ENCODE measurements around the gene EP400. TPM values are rescaled to one million over a fixed set of nuclear protein-coding genes. Genes with fewer than 3 reads are reported as not detected.
"Not testable (repeated sequence)": the region's sequence is repeated elsewhere in the genome, so short reads cannot be mapped to it uniquely, and the experiment has no call there.

EP400 gene
- total and polyA plus RNA-seq, 8 donors, result 5.2 to 39.8 (median 21.6) TPM

- Histone ChIP-seq H3K27ac (peak overlapping the region in 2 of 5 donors; percentile 18 to 55), H3K4me1 (peaks cover 0 to 1% (median 0%) of the 10 kb centered on the region in 4 donors), H3K36me3 (peaks cover 36 to 67% (median 61%) of the 10 kb centered on the region in 4 donors), H3K27me3 (no peaks in the 10 kb centered on the region), H3K9me3 (no peaks in the 10 kb centered on the region), H3K4me3 (no peak overlapping the region)
- intact Hi-C loops (cut with DNase I; ENCODE audit: low total_unique reads), result no loop called here
- TF ChIP-seq EP300 (IDR thresholded peaks at IDR 0.05) (no peak), CTCF (IDR thresholded peaks at IDR 0.05) (no peak), POLR2AphosphoS5 (IDR thresholded peaks at IDR 0.05) (peak in 1 of 3 donors; percentile 51), POLR2A (IDR thresholded peaks at IDR 0.05) (no peak)
- 52 to 79% (median 77%) methylated on average over 6 of the region's 6 CpGs for WGBS, 5 donors
- DNase-seq, result peak in 1 of 2 donors; percentile 83
Observed at GRCh38 chr12:132078190-132078589, 128.4 kb downstream of the EP400 start.

GRCh38 chr12:132079200-132079599, 129.5 kb downstream of the EP400 start:
- Histone ChIP-seq H3K27ac (no peak overlapping the region), H3K36me3 (peaks cover 36 to 57% (median 51%) of the 10 kb centered on the region in 4 donors), H3K27me3 (no peaks in the 10 kb centered on the region), H3K9me3 (no peaks in the 10 kb centered on the region), H3K4me1 (peaks cover 5 to 8% (median 7%) of the 10 kb centered on the region in 4 donors), H3K4me3 (no peak overlapping the region)
- 85 to 96% (median 94%) methylated on average over 8 of the region's 8 CpGs for WGBS, 5 donors
- TF ChIP-seq EP300 (IDR thresholded peaks at IDR 0.05), result no peak
- TF ChIP-seq CTCF (IDR thresholded peaks at IDR 0.05), result no peak
- peak in 1 of 3 donors; percentile 32 for TF ChIP-seq POLR2AphosphoS5 (IDR thresholded peaks at IDR 0.05)
- TF ChIP-seq POLR2A (IDR thresholded peaks at IDR 0.05), result no peak
- intact Hi-C loops (cut with DNase I; ENCODE audit: low total_unique reads), result no loop called here
- DNase-seq, result peak in 1 of 2 donors; percentile 58

DNA sequence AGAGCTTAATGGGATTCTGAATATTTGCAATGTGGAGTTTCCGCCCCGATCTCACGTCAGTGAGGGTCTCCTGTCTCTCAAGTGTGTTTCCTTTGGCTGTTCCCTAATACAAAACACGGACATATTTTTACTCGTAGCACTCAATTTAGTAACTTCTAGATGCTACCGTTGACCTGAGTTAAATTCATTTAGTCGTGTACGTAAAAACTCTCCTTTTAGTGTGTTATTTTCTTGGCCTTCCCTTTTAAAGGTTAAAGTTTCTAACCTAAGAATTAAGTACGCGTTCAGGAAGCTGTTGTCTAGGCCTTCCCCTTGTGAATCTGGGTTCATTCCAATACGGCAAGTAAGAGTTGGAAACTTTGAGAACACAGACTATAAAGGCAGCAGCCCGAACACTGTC, 130.0 kb downstream of the EP400 start:
- WGBS, 5 donors, result 83 to 93% (median 89%) methylated on average over 12 of the region's 12 CpGs
- intact Hi-C loops (cut with DNase I; ENCODE audit: low total_unique reads), result no loop called here
- Histone ChIP-seq H3K4me3 (no peak overlapping the region), H3K4me1 (peaks cover 5 to 12% (median 8%) of the 10 kb centered on the region in 4 donors), H3K27me3 (no peaks in the 10 kb centered on the region), H3K36me3 (peaks cover 35 to 52% (median 46%) of the 10 kb centered on the region in 4 donors), H3K27ac (no peak overlapping the region), H3K9me3 (no peaks in the 10 kb centered on the region)
- TF ChIP-seq EP300 (IDR thresholded peaks at IDR 0.05), result no peak
- TF ChIP-seq POLR2AphosphoS5 (IDR thresholded peaks at IDR 0.05), result no peak
- TF ChIP-seq POLR2A (IDR thresholded peaks at IDR 0.05), result no peak
- TF ChIP-seq CTCF (IDR thresholded peaks at IDR 0.05), result no peak
- DNase-seq, result no peak

DNA sequence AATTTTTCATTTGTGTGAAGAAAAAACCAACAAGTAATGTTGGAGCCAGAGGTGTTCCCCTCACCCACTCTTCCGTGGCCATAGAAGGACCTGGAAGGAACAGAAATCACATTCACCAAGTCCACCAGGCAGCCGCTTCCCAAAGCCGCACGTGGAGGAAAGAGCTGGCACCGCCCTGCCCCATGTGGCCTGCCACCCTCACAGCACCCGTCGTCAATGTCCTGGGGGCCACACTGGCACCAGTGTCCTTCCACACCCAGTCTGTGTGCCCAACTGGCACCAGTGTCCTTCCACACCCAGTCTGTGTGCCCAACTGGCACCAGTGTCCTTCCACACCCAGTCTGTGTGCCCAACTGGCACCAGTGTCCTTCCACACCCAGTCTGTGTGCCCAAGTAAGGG, 130.8 kb downstream of the EP400 start:
- H3K4me3 ChIP-seq; H3K27ac ChIP-seq; DNase-seq; H3K9me3 ChIP-seq; intact Hi-C loops (cut with DNase I; ENCODE audit: low total_unique reads); H3K27me3 ChIP-seq: not testable (repeated sequence)
- 76 to 87% (median 83%) methylated on average over 7 of the region's 7 CpGs for WGBS, 5 donors
- Histone ChIP-seq H3K36me3 (peaks cover 27 to 44% (median 38%) of the 10 kb centered on the region in 4 donors), H3K4me1 (peaks cover 13 to 20% (median 16%) of the 10 kb centered on the region in 4 donors)

DNA sequence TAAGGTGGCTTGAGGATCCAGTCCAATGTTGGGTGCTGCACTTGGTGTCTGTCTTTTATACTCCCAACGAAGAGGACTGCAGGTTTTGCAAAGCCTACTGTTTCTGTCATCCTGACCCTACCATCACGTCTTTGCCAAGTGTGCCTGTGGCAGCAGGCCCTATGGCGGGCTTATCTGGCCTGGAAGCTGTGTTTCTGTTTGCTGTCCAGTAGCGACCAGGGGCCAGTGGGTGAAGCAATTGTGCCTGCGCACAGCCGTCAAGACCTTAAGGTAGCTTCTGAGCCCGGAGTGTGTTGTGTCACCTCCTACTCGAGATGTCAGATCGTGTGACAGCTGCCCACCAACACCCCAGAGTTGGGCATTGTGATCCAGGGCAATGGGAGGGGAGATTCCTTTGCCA, 131.7 kb downstream of the EP400 start:
- Histone ChIP-seq H3K9me3 (no peaks in the 10 kb centered on the region), H3K27ac (no peak overlapping the region), H3K27me3 (no peaks in the 10 kb centered on the region), H3K4me1 (peaks cover 15 to 26% (median 23%) of the 10 kb centered on the region in 4 donors), H3K36me3 (peaks cover 20 to 35% (median 29%) of the 10 kb centered on the region in 4 donors), H3K4me3 (no peak overlapping the region)
- DNase-seq, result no peak
- intact Hi-C loops (cut with DNase I; ENCODE audit: low total_unique reads), result no loop called here
- no peak for TF ChIP-seq EP300 (IDR thresholded peaks at IDR 0.05)
- no peak for TF ChIP-seq CTCF (IDR thresholded peaks at IDR 0.05)
- no peak for TF ChIP-seq POLR2A (IDR thresholded peaks at IDR 0.05)
- TF ChIP-seq POLR2AphosphoS5 (IDR thresholded peaks at IDR 0.05), result no peak
- WGBS, 5 donors, result 65 to 80% (median 72%) methylated on average over 9 of the region's 9 CpGs
